A673 (cell line): ENCODE results near the gene STUB1.

Experiments used
- EZH2 ChIP-seq: fragments of 200-600 bp; sonication (generic); IDR thresholded peaks from 2 replicates; pipeline ENCODE4 v1.6.1; 2017; ENCODE audit warnings: borderline replicate concordance, low read depth, mild to moderate bottlenecking, mixed read lengths, antibody characterized with exemption, low read length; ENCODE audit not compliant: poor library complexity, severe bottlenecking
- TF ChIP-seq, protein P1 (sequence below): fragments of 300-800, 200-600 bp; sonication (generic); conservative IDR thresholded peaks from 2 replicates; pipeline ENCODE4 v1.5.1; 2017; ENCODE audit warnings: low read depth, mild to moderate bottlenecking, antibody characterized with exemption, low read length, moderate library complexity, mixed read lengths

DNA sequence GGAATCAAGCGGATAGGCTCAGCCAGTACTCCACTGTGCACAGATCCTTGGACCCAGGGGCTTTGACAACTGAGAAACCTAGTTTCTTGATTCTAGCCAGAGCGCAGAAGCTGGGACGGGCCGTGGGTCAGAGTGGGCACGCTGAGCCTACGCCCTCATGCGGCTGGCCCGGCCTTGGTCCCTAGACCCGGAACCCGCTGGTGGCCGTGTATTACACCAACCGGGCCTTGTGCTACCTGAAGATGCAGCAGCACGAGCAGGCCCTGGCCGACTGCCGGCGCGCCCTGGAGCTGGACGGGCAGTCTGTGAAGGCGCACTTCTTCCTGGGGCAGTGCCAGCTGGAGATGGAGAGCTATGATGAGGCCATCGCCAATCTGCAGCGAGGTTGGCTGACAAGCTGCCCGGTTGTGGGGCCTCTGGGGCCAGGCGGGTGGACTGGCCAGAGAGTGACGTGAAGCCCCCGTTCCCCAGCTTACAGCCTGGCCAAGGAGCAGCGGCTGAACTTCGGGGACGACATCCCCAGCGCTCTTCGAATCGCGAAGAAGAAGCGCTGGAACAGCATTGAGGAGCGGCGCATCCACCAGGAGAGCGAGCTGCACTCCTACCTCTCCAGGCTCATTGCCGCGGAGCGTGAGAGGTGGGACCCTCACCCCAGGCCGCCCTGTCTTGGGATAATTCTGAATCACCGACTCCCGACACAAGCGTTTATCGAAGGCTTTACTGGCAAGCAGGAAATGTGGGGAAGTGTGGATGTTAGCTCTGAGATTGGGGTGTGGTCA lies 946 bp downstream of the STUB1 start:
- TF ChIP-seq, protein P1, sequence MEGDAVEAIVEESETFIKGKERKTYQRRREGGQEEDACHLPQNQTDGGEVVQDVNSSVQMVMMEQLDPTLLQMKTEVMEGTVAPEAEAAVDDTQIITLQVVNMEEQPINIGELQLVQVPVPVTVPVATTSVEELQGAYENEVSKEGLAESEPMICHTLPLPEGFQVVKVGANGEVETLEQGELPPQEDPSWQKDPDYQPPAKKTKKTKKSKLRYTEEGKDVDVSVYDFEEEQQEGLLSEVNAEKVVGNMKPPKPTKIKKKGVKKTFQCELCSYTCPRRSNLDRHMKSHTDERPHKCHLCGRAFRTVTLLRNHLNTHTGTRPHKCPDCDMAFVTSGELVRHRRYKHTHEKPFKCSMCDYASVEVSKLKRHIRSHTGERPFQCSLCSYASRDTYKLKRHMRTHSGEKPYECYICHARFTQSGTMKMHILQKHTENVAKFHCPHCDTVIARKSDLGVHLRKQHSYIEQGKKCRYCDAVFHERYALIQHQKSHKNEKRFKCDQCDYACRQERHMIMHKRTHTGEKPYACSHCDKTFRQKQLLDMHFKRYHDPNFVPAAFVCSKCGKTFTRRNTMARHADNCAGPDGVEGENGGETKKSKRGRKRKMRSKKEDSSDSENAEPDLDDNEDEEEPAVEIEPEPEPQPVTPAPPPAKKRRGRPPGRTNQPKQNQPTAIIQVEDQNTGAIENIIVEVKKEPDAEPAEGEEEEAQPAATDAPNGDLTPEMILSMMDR = no peak
- TF ChIP-seq EZH2 = no peak
